HL-60 (cell line): ENCODE measurements around the gene PALS2.

Source experiments
- GABPA ChIP-seq: IDR thresholded peaks from 2 replicates; pipeline ENCODE4 v1.6.1; 2012; ENCODE audit warnings: low read depth
- POLR2AphosphoS5 ChIP-seq: IDR thresholded peaks from 2 replicates; pipeline ENCODE4 v1.6.1; 2012; ENCODE audit warnings: low read depth
- SPI1 ChIP-seq: IDR thresholded peaks from 2 replicates; pipeline ENCODE4 v1.6.1; 2012; ENCODE audit warnings: low read depth, mild to moderate bottlenecking, borderline replicate concordance
- TF ChIP-seq, protein P1 (sequence below): IDR thresholded peaks from one replicate; pipeline ENCODE4 v1.5.1; 2011; ENCODE audit warnings: low read length, control low read depth, inconsistent platforms; ENCODE audit not compliant: insufficient read depth
- TF ChIP-seq, protein P2 (sequence below): IDR thresholded peaks from 2 replicates; pipeline ENCODE4 v1.6.1; 2012; ENCODE audit warnings: low read depth; ENCODE audit not compliant: insufficient replicate concordance

GRCh38 chr7:24574950-24575349 lies 1.7 kb downstream of the PALS2 start:
- TF ChIP-seq, protein P1, sequence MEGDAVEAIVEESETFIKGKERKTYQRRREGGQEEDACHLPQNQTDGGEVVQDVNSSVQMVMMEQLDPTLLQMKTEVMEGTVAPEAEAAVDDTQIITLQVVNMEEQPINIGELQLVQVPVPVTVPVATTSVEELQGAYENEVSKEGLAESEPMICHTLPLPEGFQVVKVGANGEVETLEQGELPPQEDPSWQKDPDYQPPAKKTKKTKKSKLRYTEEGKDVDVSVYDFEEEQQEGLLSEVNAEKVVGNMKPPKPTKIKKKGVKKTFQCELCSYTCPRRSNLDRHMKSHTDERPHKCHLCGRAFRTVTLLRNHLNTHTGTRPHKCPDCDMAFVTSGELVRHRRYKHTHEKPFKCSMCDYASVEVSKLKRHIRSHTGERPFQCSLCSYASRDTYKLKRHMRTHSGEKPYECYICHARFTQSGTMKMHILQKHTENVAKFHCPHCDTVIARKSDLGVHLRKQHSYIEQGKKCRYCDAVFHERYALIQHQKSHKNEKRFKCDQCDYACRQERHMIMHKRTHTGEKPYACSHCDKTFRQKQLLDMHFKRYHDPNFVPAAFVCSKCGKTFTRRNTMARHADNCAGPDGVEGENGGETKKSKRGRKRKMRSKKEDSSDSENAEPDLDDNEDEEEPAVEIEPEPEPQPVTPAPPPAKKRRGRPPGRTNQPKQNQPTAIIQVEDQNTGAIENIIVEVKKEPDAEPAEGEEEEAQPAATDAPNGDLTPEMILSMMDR, result no peak
- TF ChIP-seq, protein P2, sequence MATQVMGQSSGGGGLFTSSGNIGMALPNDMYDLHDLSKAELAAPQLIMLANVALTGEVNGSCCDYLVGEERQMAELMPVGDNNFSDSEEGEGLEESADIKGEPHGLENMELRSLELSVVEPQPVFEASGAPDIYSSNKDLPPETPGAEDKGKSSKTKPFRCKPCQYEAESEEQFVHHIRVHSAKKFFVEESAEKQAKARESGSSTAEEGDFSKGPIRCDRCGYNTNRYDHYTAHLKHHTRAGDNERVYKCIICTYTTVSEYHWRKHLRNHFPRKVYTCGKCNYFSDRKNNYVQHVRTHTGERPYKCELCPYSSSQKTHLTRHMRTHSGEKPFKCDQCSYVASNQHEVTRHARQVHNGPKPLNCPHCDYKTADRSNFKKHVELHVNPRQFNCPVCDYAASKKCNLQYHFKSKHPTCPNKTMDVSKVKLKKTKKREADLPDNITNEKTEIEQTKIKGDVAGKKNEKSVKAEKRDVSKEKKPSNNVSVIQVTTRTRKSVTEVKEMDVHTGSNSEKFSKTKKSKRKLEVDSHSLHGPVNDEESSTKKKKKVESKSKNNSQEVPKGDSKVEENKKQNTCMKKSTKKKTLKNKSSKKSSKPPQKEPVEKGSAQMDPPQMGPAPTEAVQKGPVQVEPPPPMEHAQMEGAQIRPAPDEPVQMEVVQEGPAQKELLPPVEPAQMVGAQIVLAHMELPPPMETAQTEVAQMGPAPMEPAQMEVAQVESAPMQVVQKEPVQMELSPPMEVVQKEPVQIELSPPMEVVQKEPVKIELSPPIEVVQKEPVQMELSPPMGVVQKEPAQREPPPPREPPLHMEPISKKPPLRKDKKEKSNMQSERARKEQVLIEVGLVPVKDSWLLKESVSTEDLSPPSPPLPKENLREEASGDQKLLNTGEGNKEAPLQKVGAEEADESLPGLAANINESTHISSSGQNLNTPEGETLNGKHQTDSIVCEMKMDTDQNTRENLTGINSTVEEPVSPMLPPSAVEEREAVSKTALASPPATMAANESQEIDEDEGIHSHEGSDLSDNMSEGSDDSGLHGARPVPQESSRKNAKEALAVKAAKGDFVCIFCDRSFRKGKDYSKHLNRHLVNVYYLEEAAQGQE, result no peak
- TF ChIP-seq POLR2AphosphoS5 (no peak), GABPA (no peak), SPI1 (no peak)
